GM12801 (cell line): ENCODE measurements around the gene TIGD1.

ENCODE experiments used
- TF ChIP-seq, protein P1 (sequence below): IDR thresholded peaks from one replicate; pipeline ENCODE4 v1.5.1; 2011; ENCODE audit warnings: control low read depth; ENCODE audit not compliant: insufficient read length; ENCODE audit errors: extremely low read depth

Gene TIGD1

DNA sequence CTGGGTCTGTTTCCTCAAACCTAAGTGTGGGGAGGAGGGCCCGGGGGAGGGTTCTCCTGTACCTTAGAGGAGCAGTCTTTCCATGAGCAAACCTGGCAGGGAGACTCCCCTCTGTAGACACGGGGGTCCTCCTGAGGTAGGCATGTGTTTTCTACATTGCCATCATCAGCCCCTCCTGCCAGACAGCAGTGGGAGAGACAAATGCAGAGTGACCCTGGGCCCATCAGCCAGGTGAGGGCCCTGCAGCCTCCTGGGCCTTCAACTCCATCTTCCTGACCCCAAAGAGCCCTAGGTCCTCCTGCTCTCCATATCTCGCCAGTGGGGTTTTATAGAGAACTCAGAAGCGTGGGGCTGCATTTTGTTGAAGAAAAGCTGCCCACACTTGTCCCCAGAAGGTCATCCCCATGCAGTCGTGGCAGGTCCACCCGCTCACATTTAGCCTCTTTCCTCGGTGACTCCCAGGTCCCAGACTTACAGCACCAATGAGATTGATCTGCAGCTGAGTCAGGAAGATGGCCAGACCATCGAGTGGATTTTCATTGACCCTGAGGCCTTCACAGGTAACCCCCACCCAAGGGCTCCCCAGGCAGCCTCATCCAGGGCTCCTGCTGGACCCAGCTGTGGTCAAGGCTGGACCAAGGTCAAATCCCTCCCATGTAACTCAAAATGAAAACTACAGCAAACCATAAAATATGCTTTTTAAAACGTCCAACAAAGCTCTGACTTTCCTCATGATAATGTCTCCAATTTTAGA lies 8.2 kb downstream of the TIGD1 start:
- TF ChIP-seq, protein P1, sequence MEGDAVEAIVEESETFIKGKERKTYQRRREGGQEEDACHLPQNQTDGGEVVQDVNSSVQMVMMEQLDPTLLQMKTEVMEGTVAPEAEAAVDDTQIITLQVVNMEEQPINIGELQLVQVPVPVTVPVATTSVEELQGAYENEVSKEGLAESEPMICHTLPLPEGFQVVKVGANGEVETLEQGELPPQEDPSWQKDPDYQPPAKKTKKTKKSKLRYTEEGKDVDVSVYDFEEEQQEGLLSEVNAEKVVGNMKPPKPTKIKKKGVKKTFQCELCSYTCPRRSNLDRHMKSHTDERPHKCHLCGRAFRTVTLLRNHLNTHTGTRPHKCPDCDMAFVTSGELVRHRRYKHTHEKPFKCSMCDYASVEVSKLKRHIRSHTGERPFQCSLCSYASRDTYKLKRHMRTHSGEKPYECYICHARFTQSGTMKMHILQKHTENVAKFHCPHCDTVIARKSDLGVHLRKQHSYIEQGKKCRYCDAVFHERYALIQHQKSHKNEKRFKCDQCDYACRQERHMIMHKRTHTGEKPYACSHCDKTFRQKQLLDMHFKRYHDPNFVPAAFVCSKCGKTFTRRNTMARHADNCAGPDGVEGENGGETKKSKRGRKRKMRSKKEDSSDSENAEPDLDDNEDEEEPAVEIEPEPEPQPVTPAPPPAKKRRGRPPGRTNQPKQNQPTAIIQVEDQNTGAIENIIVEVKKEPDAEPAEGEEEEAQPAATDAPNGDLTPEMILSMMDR = no peak

DNA sequence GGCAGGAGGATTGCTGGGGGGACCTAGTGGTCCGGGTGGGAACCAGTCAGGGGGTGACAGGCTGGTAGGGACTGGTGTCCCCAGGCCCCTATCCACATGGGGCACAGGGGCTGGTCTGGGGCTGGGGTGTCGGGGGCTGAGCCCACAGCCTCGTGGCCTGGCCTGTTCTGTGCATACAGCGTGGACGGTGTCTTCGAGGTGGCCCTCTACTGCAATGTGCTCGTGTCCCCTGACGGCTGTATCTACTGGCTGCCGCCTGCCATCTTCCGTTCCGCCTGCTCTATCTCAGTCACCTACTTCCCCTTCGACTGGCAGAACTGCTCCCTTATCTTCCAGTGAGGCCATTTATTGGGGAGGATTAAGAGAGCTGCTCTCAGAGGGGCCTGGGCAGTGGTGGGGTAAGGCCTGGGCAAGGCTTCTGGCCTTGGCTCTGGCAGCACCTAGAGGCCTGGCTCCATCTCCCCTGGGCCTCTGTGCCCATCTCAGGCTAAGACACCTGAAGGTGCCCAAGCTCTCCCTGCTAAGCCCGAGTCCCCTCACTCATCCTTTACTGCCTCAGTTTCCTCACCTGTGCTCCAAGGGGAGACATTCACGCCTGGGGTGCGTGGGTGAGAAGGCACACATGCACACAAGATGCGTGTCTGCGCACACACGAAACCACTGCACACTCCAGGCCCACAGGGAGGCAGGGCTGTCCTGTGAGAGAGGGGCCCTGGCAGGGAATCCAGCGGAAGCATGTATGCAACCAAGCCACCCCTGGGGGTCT lies 9.0 kb downstream of the TIGD1 start:
- TF ChIP-seq, protein P1 = no peak

DNA sequence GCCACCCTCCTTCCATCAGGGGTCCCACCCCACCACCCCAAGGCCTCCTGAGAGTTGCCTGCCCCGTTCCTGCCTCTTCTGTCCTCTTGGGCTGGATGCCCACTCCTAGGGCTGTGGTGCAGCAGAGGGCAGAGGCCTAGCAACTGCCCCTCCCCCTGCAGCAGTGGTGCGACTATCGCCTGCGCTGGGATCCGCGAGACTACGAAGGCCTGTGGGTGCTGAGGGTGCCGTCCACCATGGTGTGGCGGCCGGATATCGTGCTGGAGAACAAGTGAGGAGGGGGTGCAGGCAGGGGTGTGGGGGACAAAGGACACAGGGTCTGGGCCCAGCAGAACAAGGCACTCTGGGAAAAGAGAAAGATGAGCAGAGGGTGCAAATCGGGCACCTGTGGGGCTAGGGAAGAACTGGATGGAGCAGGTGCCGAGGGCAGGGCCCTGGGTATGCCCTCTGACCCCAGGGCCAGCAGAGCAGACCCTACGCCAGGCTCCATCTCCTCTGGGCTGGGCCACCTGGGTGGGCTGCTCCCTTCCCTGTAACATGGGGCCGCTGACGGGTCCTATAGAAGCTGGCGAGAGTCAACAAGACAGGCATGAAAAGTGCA lies 9.8 kb downstream of the TIGD1 start:
- TF ChIP-seq, protein P1 = no peak

DNA sequence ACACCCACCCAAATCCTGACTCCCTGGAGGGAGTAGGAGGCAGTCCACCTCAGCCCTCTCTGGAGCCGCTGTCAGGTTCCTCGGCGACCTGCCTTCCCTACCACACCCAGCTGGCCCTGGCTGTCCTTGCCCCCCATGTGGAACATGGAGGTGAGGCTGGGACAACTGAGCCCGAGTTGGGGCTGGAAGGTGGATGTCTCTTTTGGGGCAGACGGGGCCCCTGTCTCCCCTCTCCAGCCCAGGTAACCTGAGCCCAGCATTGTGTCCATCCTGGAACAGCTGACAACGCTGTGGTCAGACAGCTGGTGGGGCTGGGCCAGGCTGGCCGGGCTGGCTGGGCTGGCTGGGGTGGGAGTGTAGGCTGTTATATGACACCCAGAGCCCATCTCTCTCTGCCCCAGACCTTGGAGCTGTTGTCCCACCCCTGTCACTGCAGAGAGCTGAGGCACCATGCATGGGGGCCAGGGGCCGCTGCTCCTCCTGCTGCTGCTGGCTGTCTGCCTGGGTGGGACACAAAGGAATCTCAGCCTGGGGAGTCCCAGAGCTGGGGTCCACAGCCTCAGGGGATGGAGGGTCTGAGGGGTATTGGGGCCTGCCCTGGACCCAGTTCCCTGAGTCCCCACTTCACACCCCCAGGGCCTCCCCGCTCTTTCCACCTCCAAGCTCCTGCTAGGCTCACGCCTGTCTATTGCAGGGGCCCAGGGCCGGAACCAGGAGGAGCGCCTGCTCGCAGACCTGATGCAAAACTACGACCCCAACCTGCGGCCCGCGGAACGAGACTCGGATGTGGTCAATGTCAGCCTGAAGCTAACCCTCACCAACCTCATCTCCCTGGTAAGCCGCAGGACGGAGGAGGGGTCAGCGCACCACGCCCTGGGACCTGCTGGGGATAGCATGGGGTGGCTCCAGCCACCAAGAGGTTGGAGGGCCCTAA lies 10.8 kb downstream of the TIGD1 start, which contains the start of gene CHRNG:
TSS of gene CHRNG (plus strand) at position 395 of the 934 bp plus-strand sequence. CDS start at position 451, 56 bp downstream.
- TF ChIP-seq, protein P1 = no peak

DNA sequence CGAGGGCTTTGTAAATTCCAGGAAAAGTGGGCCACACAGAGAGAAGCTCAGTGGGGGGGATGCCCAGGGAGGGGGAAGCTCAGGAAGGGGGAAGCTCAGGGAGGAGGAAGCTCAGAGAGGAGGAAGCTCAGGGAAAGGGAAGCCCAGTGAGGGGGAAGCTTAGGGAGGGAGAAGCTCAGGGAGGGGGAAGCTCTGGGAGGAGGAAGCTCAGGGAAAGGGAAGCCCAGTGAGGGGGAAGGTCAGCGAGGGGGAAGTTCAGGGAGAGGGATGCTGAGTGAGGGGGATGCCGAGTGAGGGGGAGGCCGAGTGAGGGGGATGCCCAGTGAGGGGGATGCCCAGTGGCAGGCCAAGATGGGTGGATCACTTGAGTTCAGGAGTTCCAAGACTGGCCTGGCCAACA lies 11.7 kb downstream of the TIGD1 start:
- TF ChIP-seq, protein P1 = no peak

DNA sequence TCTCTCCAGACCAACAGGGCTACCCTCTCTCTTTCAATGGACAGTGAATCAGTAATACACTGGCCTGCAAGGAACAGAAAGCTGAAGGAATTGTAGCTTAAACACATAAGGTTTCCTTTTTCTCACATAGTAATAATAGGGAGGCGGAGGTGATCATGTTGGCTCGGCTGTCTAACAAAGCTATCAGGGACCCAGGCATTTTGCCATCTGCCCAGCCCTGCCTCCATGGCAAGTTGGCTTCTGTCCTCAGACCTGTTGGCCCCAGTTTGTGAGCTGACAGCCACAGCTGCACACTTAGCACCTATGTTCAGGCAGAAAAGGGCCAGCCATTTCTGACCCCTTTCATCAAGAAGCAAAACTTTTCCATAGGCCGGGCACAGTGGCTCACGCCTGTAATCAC lies 12.9 kb downstream of the TIGD1 start:
- TF ChIP-seq, protein P1 = no peak

DNA sequence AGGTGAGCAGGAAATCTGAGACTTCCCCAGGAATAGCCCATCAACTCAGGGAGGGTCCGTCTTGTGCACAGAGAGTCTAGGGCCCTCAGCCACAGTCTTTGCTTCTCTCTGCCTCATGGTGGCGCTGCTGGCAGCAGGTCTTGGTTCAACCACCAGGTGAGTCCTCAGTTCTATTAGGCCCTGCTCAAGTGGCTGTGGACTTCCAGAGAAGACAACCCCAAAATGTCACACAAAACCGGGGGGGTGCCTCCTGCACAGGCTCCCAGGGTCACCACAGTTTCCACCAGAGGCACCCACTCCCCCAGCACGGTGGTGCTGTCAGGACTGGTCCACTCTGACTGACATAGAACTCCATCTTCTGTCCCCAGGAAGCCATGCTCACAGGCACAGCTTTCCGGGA lies 13.3 kb downstream of the TIGD1 start:
- TF ChIP-seq, protein P1 = no peak
